EL (cell line): ENCODE data around the gene ADAMTS17.

Experiments
- DNase-seq: peaks from one replicate; pipeline ENCODE4 v3.0.0-alpha.2; 2016

Gene ADAMTS17

DNA sequence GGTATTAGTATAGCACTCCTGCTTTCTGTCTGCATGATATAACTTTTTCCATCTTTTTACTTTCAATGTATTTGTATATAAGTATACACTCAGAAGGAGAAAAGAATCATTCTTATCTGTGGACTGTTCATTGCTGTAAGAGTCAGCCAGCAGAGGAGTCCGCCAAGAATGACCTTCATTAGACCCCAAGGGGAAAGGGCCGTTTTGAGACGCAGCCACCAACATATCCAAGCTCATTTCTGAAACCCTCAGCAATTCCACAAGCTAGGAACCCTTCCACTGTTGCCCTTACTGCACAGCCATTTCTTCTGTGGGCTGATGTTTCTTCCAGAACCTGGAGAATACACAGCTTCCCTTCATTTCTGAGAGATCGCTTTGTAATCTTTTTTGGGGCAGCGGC lies 301.8 kb downstream of the ADAMTS17 start:
- no peak for DNase-seq

DNA sequence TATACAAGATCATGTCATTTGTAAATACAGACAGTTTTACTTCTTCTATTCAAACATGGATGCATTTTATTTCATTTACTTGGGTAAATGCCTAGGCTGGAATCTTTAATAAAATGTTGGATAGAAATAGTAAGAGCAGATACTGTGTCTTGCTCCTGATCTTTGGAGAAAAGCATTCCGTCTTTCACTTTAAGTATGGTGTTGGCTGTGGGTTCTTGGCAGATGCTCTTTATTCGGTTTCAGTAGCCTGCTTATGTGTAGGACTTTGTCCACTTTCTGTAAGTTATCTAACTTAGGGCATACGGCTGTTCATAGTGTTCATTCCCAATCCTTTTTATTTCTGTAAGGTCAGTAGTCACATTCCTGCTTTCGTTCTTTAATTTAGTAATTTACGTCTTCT lies 303.0 kb downstream of the ADAMTS17 start:
- DNase-seq: no peak

DNA sequence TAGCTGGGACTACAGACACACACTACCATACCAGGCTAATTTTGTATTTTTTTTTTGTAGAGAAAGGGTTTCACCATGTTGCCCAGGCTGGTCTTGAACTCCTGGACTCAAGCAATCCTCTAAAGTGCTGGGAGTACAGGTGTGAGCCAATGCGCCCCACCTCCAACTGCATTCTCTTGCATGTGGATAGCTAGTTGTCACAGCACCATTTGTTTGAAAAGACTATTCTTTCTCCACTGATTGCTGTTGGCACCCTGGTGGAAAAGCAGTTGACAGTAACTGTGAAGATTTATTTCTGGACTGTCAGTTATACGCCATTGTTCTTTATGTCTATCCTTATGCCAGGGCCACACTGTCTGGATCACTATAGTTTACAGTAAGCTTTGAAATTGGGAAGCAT lies 303.9 kb downstream of the ADAMTS17 start:
- no peak for DNase-seq

DNA sequence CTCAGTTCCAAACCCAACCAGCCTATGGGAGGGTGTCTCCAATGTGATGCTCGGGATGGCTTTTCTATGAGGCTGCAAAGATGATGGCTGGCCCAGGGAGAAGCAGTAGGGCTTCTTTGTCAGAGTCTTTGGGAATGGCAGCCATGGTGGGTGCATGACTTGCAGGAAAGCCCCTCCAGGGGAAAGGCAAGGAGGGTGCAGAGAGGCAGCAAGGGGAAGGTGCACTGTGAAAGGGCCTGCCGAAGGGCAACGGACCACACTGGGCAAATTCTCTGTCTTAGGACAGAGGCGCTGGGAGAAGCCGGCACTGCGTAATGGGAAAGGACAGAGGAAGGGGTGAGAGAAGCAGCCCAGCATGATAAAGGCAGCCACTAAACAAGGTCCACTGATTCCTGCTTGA lies 305.8 kb downstream of the ADAMTS17 start:
- DNase-seq: no peak

DNA sequence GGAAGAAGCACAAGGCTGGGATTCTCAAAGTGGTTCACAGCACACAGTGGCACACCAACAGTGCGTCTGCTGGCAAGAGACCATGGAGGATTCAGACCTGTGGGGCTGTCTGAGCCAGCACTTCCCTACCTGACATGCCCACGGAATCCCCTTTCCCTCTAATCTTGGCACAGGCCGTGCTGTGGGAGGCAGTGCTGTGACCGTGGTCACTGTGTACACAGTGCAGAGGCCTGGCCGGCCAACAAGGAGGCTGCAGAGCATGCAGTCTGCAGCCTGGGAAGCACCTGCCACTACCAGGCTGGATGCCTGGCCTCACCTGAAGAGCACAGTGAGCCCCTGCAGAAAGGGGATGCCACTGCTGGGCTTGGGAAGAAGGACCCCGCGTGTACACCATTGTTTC lies 307.6 kb downstream of the ADAMTS17 start:
- no peak for DNase-seq

DNA sequence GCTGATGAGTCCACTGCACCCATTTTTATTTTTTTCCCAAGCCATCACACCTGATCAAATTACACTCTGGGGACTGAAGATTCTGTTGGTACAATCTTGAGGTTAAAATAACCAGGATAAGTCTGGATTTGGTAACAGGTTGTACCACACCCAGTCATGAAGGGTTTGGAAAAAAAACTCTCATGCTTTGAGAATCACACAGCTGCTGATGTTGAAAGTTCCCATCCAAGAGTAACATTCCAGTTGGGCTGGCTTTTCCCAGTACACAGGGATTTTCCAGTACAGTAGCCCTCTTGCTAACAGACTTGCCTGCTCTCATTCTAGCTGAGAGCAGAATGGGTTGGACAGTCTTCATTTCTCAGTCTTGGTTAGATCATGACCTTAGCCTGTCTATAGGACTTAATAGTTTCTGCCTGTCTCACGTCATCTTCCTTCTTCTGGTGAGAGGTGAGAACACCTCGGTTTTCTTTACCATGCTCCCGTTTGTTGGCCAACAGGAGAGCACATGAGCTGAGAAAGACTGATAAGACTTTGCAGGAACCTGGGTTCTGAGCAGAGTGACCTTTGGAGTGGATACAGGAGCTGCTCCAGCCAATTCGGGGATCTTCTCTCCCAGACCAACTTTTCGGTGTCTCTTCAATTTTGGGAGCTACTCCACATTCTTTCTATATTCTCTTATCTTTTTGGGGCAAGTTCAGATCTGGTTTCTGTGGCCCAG lies 308.5 kb downstream of the ADAMTS17 start:
- no peak for DNase-seq

DNA sequence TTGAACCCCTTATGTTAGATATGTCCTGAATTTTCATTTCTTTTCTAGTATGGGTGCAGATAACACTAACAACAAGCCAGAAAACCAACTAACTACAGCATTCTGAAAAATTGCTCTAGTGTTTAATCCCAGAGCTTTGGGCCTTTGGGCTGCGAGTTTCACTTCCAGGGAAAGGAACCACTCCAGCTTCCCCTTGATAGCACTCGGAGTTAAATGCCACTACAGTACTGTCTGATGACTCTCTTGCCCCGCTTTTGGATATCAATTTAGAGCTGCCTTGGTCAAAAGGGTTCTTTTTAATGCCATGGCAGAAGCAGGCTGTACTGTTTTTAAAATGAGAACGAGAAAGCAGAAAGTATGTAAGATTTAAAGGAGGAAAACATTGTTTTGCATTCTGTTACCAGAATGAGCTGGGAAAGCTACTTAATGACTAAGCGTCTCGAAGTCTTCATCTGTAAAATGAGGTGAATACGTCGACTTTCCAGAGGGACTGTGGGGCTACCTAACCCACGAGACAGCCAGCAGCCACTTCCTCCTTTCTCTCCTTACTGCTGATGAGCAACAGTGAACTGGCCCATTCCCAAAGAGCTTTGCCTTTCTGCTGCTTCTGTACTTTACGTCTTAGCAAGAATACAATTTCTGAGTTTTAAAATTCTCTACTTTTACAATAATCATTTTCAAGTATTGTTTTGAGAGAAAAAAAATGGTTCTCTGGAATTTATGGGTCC lies 309.3 kb downstream of the ADAMTS17 start:
- DNase-seq: peak; percentile 42

DNA sequence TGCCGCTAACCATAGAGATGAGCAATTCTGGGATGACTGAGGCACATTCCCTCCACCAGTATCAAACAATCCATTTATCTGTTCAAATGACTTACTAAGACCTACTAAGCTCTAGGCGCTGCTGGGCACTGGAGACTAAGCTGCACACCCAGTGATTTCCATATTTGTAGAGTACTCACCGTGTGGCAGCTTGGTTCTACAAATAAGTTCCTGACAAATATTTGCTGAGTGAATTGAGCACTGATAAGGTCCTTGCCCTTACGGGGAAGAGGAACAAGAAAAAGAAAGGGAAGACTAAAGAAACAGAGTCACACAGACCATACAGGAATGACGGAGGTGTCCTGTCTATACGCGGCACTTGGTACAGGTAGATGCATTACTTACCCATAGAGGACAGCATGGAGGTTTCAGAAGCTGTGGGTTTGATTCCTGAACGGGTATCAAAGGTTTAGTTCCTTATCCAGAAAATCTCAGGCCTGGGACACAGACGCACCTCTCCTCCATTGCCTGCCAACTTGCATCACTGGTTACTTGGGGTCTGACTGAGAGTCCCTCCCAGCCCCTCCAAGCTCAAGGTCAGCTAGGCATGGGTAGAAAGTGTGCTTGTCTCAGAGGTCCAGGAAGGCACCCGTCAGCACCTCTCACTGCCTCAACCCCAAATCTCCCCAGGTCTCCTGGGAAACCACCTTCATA lies 310.0 kb downstream of the ADAMTS17 start:
- DNase-seq: no peak

DNA sequence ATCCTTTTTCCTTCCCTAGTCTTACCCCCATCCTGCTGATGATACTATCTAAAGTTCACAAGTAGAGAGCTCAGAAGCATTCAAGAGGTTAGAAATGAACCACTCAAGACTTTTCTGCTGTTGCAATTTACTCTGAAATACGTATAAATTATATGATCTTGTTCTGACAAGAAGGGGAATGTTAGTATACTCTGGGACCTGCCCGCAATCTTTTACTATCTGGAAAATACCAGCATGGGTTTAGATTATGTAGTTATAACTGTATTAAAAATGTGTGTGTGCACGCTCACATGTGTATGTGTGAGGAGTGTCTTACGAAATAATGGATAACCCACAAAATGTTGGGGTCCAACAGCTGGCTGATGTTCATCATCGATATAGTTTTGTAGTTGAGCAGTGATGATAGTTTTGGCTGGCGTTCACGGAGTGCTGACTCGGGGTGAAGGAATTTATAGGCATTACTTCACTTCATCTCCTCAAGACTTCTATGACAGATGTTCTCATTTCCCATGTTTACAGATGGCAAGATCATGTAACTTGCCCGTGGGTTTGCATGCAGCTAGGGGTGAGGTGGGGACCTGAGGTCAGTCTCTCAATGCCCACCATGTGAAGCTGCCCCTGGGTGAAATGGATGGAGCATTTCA lies 311.1 kb downstream of the ADAMTS17 start:
- peak; percentile 64 for DNase-seq

DNA sequence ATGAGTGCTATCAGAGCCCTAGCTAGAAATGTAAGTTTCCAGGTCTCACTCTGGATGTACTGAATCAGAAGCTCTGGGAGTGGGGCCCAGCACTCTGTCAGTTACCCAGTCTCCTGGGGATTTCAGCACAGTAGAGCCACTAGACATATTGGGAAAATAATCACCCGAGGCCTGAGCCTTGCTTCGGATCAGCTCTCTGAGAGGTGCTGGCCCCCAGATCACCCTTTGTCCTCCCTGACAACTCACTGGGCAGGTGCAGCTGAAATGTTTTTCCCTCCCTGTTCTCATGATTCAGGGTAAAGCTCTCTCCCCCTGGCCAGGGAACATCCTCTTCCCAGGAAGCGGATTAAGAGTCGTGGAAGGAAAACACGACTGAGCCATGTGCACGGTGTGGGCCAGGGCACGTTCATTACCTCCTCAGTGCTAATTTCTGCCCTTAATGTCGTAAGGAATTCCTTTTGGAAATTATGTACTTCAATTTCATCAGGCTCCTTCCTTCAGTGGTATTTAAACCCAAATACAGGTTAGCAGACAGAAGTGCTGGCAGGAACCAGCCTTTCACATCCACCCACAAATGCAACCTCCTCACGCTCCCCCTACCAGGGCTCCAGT lies 311.8 kb downstream of the ADAMTS17 start:
- no peak for DNase-seq

DNA sequence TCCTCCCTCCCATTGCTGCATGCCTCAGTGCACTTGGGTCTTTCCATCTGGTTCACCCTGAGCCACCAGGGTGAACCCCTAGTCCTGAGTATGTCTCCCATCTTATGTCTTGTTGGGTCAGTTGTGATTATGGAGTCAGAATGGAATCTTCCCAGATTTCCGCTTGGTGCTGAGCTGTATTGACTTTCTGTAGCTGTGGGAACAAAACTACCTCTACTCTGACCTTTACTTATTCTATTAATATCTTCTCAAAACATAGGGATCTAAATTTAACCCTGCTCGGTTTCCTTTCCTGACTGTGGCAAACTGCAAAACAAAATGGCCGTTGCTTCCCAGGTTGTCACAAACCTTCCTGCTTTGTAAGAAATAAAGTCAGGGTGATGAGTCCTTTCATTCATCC lies 312.7 kb downstream of the ADAMTS17 start:
- DNase-seq: no peak

DNA sequence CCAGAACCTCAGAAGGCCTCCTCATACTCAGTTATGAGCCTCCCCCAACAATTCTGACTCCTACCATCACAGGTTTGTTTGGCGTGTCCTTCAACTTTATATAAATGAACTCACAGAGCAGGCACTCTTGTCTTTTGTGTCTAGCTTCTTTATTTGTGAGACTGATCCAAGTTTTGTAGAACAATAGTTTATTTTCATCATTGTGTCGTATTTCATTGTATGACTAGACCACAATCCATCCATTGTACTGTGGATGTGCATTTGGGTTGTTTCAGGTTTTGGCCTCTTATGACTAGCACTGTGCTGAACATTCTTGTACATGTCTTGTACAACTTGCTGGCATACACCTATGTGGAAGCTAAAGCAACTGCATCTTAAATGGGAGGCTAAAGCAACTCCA lies 315.7 kb downstream of the ADAMTS17 start:
- DNase-seq: no peak

DNA sequence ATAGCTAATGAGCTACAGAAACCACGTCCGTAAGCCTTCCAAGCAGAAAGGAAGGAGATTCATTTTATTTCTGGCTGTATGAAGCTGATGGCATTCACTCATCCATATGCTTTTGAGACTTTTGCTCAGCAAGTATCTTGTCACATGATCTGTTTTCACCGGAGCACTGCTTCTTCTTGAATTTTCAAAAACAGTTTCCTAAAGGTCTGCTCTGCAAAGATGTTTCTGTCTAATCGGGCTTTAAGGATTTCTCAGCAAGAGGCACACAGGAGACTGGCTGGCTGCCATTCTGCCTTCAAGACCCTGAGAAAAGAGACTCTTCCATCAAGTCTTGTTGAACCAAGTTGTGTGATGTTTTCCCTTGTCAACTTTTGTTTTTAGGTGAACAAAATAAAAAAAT lies 319.0 kb downstream of the ADAMTS17 start:
- no peak for DNase-seq

DNA sequence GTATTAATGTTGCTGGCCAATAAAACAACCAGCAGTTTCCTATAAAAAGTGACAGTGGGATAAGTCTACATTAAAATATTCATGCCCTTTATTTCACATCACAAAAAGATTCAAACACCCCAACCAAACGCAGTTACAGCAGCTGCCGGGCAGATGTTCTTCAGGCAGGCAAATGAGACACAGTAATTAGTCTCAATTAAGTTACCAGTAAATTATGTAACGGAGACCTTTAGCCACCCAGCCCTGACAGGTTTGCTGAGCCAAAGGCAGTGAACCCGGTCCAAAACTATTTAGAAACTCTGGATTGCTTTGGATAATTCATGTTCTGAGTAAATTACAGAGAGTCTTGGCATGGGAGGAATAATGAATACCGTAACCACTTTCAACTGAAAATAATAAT lies 319.4 kb downstream of the ADAMTS17 start:
- no peak for DNase-seq

DNA sequence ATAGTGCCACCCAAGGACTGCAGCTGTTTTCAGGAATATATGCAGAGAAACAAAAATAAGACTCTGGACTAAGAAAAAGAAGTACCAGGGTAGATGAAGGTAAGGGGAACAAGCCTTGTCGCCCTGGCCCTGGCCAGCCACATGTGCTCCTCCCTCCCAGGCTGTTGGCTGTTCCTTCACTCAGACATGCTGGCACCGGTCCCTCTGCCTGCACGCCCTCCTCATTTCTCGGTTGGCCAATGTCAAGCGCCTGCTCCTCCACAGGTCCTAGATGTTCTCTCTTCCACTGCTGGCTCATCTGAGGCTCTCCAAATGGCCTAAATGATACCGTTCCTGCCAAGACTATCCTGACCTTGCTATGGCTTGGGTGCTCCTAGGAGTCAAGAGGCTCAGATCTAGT lies 320.1 kb downstream of the ADAMTS17 start:
- no peak for DNase-seq

DNA sequence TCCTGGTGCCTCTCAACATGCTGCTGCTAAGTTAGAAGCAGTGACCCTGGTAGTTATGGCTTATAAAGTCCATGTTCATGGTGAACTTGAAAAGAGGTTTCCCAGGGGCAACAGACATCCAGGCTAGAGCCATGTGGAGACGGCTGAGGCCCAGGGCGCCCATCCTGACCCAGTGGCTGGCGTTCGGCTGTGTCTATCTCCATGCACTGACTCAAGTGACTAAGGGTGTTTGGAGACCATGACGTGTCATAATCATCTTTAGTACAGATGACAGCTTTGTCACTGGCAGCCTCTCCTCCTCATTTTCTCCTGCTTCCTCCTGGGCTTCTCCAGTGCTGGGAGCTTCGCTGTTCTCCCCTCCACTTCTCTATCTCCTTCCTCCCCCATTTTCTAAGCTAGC lies 321.2 kb downstream of the ADAMTS17 start:
- DNase-seq: no peak

DNA sequence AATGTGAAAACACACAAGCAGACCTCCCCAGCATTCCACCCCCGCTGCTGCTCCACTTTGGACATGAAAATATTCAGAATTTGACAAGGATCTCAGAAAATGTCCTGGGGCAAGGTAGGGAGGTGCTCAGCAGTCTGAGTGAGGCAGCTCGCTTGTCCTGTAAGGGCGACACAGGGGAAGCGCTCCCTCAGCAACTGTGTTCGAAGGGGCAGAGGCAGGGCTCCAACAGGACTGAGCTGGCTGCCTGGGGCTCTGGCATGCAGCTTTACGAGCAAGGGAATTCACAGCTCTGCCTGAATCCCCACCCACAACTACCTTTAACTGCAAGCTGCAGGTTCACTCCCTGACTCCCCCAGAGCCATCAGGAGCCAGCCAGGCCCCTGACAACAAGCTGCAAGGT lies 321.6 kb downstream of the ADAMTS17 start:
- peak; percentile 18 for DNase-seq

DNA sequence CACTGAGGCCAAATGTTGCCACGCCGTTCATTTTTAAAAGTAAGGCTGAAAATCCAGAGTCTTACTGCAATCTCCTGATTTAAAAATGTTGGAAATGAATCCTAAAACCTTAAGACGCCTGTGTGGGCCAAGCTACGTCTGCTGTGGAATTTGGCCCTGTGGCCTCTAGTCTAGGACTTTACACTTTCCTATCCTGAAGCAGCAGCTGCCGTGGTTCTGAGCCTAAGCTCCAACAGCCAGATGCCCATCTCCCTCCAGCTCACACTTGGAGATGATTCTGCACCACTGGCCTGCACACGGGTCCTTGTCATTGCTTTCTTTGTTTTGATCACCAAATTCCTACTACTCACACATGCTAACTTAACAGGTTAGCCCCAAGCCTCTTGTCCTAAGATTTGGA lies 322.2 kb downstream of the ADAMTS17 start:
- DNase-seq: no peak

DNA sequence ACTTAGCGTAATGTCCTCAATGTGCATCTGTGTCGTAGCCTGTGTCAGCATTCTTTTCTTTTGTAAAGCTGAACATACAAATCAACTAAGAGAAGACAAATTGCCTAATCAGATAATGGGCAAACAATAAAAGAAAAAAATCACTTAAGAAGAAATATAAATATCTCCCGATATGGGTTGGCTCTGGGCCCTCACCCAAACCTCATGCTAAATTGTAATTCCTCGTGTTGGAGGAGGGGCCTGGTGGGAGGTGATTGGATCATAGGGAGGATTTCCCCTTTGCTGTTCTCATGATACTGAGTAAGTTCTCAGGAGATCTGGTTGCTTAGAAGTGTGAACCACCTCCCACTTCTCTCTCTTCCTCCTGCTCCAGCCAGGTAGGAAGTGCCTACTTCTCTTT lies 323.6 kb downstream of the ADAMTS17 start:
- no peak for DNase-seq

DNA sequence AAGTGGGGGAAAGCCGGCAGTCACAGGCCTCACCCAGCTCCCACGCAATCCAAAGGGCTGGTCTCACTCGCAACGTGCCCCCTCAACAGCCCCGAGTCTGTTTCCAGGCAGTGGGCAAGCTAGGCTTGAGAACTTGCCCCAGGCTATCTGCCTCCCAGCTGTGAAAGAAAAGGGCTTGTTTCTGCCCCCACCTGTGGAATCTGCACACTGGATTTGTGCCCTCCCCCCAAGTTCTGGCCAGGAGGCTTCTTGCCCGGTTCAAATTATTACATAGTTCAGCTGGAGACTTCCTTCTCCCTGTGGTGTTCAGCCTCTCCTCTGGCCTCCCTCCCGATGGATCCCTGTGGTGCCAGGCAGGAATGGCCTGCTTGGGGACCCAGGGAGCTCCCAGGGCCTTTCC lies 324.6 kb downstream of the ADAMTS17 start:
- DNase-seq: no peak

DNA sequence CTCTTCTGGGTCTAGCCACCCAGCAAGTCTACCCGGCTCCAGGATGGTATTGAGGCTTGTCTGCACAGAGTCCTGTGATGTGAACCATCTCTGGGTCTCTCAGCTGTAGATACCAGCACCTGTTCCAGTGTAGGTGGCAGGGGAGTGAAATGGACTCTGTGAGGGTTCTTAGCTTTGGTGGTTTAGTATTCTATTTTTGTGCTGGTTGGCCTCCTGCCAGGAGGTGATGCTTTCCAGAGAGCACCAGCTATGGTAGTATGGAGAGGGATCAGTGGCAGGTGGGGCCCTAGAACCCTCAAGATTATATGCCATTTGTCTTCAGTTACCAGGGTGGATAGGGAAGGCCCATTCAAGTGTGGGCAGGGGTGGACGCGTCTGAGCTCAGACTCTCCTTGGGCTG lies 325.1 kb downstream of the ADAMTS17 start:
- DNase-seq: no peak

DNA sequence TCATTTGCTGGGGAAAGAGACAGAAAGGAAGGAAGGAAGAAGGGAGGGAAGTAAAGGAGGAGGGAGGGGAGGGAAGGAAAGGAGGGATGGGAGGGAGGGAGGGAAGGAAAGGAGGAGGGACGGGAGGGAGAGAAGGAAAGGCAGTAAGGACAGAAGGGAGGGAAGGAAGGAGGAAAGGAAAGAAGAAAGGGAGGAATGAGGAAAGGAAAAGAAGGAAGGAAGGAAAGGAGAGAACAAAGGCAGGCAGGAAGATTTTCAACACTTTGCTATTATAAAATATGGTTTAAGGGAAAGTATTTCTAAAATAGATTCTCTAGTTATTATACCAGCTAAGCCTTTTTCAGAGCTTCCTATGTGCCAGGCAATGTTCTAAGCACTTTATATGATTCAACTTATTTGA lies 330.5 kb downstream of the ADAMTS17 start:
- DNase-seq: no peak

DNA sequence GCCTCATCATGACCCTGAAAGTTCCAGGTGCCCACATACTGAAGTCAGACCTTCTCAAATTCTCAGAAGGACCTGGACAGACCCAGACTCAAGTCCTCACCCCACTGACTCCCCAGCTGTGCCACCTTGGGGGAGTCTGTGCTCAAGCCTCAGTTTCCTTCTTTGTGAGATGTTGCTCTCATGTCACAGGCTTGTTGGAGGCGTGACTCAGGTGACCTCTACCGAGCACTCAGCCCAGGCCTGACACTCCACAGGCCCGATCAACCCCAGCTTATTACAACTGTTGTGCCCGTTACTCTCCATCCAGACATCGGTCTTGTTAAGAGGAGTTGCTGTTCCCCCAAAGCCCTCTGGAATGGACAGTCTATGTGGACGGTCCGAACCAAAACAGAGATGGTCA lies 332.4 kb downstream of the ADAMTS17 start:
- no peak for DNase-seq
